Body of pancreas (tissue), 4 donors: Measurements from ENCODE around the gene RPS29.

Source experiments
- CTCF ChIP-seq, 7 experiments: fragments of 450-650 bp in 4 of 7; fragments of 200-600 bp in 3 of 7; sonication (generic) in 3 of 7; IDR thresholded peaks; one replicate each; pipeline ENCODE4 v1.5.1; 2016 to 2019; ENCODE audit warnings: antibody characterized with exemption in 7 of 7
- POLR2A ChIP-seq, 3 donors: fragments of 450-650 bp; IDR thresholded peaks; one replicate each; pipeline ENCODE4 v1.6.1; 2016; ENCODE audit warnings: antibody characterized with exemption in 3 of 3, mild to moderate bottlenecking in 2 of 3

- TF ChIP-seq POLR2A (IDR thresholded peaks at IDR 0.05) (no peak), CTCF (IDR thresholded peaks at IDR 0.05) (no peak)
These were observed 39.4 kb downstream of the RPS29 start for GRCh38 chr14:49546766-49547165.
